ENCODE results near the gene ARHGAP15.
A peak's percentile ranks its signal among the peaks of the same experiment; 100 is the strongest.

The ARHGAP15 gene

DNA sequence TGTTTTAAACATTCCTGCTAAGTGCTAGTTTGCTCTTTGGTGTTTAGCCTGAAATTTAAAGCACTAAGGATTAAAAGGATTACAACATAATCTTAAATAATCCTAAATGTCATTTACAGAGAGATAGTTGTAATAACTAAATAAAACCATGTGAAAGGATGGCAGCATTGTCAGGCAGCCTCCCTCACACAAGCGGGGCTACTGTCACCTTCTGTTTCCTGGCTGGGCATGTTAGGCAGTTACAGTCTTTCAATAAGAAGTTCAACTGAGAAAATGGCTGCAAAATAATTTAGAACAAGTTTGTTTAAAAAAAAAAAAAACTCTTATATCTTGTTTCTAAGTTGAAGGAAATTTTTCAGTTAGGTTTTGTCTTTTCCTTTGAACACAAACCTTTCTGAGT, 124.9 kb downstream of the ARHGAP15 start:
- no peak for TF ChIP-seq Cebpa-rat (IDR thresholded peaks at IDR 0.05)
- no peak overlapping the region for H3K4me3 ChIP-seq
- H3K4me2 ChIP-seq: no peak overlapping the region
- H3K27me3 ChIP-seq: no peaks in the 10 kb centered on the region
- H3K36me3 ChIP-seq: peaks cover 4% of the 10 kb centered on the region; the same call in 1 of the 2 replicates
- no peak overlapping the region for H3K27ac ChIP-seq
- no peaks in the 10 kb centered on the region for H3K9me3 ChIP-seq
- H4K20me1 ChIP-seq: no peaks in the 10 kb centered on the region
- no peak overlapping the region for H3K9ac ChIP-seq
- H3K4me1 ChIP-seq: peaks cover 14% of the 10 kb centered on the region

DNA sequence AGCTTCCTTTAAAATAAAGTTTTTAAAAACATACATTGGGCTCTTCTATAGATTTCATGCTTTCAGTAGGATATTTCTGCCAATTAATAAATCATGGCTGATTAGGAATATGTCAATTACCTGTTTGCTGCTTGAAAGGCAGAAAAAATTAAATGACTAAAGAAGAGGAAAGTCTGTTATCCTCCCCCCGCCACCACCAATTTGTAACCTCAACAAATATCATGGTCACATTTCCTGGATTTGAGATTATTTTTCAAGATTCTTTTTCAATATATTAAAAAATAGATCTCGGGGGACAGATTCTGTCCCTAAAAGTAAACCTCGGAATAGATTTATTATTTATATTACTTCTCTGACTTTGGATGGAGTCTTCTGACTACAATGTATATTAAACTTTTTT, 125.9 kb downstream of the ARHGAP15 start:
- H4K20me1 ChIP-seq: no peaks in the 10 kb centered on the region
- no peak for TF ChIP-seq Cebpa-rat (IDR thresholded peaks at IDR 0.05)
- no peak overlapping the region for H3K27ac ChIP-seq
- no peak overlapping the region for H3K4me3 ChIP-seq
- H3K4me2 ChIP-seq: no peak overlapping the region
- H3K36me3 ChIP-seq: peaks cover 4% of the 10 kb centered on the region; the same call in 1 of the 2 replicates
- H3K9me3 ChIP-seq: no peaks in the 10 kb centered on the region
- no peaks in the 10 kb centered on the region for H3K27me3 ChIP-seq
- peaks cover 15% of the 10 kb centered on the region for H3K4me1 ChIP-seq
- no peak overlapping the region for H3K9ac ChIP-seq

DNA sequence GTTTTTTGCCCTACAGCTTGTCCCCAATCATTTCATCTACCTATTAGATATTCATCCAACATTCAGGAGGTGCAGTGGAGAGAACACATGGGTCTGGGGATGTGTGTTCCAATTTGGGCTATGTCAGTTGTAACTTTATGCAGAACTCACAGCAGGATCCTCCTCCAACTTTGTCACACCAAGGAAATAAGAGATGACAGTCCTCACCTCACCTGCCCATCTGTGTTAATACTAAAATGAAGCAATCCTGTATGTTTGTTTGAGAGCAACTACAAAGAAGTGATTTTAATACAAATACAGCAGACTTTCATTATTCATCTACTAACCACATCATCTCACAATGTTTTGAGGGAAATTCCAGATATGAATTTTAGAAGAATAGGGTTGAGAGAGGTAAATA, 126.7 kb downstream of the ARHGAP15 start:
- Histone ChIP-seq H3K27ac (no peak overlapping the region), H3K4me1 (peaks cover 15% of the 10 kb centered on the region), H3K4me2 (no peak overlapping the region), H3K36me3 (no peaks in the 10 kb centered on the region), H3K9me3 (no peaks in the 10 kb centered on the region), H3K9ac (no peak overlapping the region), H3K27me3 (no peaks in the 10 kb centered on the region), H3K4me3 (no peak overlapping the region), H4K20me1 (no peaks in the 10 kb centered on the region)
- no peak for TF ChIP-seq Cebpa-rat (IDR thresholded peaks at IDR 0.05)

DNA sequence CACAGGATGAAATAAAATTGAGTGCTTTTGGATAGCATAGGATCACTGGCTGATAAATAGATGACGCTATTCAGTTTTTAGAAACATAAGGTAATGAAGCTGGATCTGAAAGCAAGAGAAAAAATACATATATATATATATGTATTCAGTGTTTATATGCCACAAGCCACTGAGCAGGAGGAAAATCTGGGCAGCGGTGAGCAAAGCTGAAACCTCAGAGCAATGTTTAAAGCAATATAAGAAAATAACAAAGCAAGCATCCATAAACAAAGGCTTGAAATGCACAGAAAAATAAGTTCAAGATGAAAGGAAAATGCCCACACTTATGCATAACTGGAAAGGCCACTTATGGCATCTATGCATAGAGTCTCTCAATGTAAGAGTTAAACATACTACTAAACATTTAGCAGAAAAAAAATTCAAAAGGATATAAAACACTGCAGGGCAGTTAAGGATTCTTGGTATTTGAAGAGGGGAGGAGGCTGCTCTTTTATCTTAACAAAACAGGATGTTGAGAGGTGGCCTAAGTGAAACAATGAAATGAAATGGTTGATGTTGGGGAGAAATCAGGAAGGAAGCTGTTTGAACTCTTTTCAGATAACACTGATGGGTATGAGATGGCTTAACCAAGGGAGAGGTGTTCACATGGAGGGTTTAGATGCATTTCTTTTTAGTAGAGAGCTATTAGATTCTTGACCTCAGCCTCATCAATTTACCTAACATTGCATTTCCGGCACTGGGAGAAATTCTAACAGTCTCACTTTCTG, 129.1 kb downstream of the ARHGAP15 start:
- H3K4me1 ChIP-seq: peaks cover 31% of the 10 kb centered on the region
- H3K27me3 ChIP-seq: no peaks in the 10 kb centered on the region
- no peaks in the 10 kb centered on the region for H4K20me1 ChIP-seq
- H3K4me2 ChIP-seq: peak overlapping the region; percentile 29
- peaks cover 7% of the 10 kb centered on the region; the same call in 1 of the 2 replicates for H3K36me3 ChIP-seq
- no peak overlapping the region for H3K9ac ChIP-seq
- 0 out of 2 replicates have a peak overlapping the region, but pooled peaks have one; percentile 3 for H3K27ac ChIP-seq
- peaks cover 8% of the 10 kb centered on the region; the same call in 1 of the 2 replicates for H3K9me3 ChIP-seq
- no peak for TF ChIP-seq Cebpa-rat (IDR thresholded peaks at IDR 0.05)
- H3K4me3 ChIP-seq: no peak overlapping the region

DNA sequence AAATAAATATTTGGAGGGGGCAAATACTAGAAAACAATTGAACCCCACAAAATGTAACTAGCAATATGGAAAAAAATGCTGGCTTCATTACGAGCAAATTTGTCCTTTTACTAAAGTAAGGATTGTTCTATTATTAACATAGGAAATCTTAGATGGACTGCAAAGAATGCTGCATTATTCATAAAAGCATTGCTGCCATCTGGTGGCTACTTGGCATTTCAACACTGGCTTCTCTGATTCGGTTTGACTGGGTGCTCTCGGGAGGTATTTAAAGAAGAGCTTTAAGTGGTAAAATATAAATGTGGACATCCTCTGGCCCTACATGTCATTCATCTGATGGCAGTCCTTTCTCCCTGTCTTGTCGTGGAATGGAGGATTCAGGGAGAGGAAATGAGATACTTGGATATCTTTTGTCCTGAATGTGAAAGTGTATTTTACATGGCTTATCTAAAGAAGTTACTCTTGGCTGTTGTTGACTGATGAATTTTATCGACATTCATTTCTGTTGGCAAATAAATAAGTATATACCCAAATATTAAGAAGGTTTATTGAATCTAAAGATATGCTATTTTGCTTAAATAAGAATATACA, 130.2 kb downstream of the ARHGAP15 start:
- Histone ChIP-seq H3K9ac (no peak overlapping the region), H3K9me3 (peaks cover 10% of the 10 kb centered on the region; the same call in 1 of the 2 replicates), H3K4me2 (no peak overlapping the region), H4K20me1 (no peaks in the 10 kb centered on the region), H3K27me3 (no peaks in the 10 kb centered on the region), H3K4me3 (no peak overlapping the region), H3K27ac (no peak overlapping the region), H3K36me3 (peaks cover 8% of the 10 kb centered on the region; the same call in 1 of the 2 replicates), H3K4me1 (peaks cover 31% of the 10 kb centered on the region)
- TF ChIP-seq Cebpa-rat (IDR thresholded peaks at IDR 0.05): no peak

DNA sequence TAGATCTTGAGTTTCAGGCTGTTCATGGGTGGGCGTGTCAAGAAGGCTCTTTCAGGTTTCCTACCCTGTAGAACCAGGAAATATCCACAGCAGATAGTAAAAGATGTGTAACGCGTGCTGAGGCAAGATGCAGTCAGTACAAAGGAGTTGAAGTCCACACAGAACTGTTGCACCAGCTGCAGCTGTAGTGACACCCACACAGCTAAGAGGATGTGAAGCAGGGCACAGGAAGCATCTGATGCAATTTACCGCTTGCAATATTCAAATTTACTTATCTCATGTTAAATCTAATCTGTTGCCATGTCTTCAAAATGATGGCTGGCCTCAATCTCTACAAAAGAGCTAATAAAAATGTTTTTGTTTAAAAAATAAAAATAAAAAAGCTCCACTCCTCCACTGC, 132.8 kb downstream of the ARHGAP15 start:
- Histone ChIP-seq H3K4me1 (peaks cover 31% of the 10 kb centered on the region), H3K9ac (no peak overlapping the region), H3K27ac (peak overlapping the region; percentile 75), H3K9me3 (peaks cover 10% of the 10 kb centered on the region; the same call in 1 of the 2 replicates), H3K4me2 (peak overlapping the region; percentile 41), H3K36me3 (peaks cover 8% of the 10 kb centered on the region; the same call in 1 of the 2 replicates), H3K27me3 (no peaks in the 10 kb centered on the region), H3K4me3 (no peak overlapping the region), H4K20me1 (no peaks in the 10 kb centered on the region)
- peak; percentile 59; the same call in 1 of the 2 replicates for TF ChIP-seq Cebpa-rat (IDR thresholded peaks at IDR 0.05)

DNA sequence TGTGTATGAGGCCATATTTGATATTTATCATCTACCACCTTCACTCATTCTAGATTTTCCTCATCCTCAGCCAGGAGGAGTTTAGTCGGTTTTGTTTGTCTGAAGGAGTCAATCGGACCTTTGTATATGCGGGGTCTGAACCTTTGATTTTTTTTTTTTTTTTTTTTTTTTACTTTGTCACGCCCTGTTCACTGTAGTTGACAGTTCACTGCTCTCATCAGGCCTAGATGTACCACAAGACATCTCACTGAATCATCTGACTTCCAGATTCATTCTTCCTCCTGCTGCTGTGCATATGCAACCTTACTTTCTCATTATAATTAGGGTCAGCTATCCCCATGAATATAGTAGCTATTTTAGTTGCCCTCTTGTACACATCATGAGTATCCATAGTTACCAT, 133.2 kb downstream of the ARHGAP15 start:
- no peak overlapping the region for H3K9ac ChIP-seq
- H3K9me3 ChIP-seq: peaks cover 10% of the 10 kb centered on the region; the same call in 1 of the 2 replicates
- H3K4me1 ChIP-seq: peaks cover 31% of the 10 kb centered on the region
- no peak overlapping the region for H3K4me3 ChIP-seq
- peak overlapping the region; percentile 41 for H3K4me2 ChIP-seq
- no peak for TF ChIP-seq Cebpa-rat (IDR thresholded peaks at IDR 0.05)
- H3K27ac ChIP-seq: peak overlapping the region; percentile 75
- no peaks in the 10 kb centered on the region for H3K27me3 ChIP-seq
- no peaks in the 10 kb centered on the region for H4K20me1 ChIP-seq
- H3K36me3 ChIP-seq: peaks cover 8% of the 10 kb centered on the region; the same call in 1 of the 2 replicates

DNA sequence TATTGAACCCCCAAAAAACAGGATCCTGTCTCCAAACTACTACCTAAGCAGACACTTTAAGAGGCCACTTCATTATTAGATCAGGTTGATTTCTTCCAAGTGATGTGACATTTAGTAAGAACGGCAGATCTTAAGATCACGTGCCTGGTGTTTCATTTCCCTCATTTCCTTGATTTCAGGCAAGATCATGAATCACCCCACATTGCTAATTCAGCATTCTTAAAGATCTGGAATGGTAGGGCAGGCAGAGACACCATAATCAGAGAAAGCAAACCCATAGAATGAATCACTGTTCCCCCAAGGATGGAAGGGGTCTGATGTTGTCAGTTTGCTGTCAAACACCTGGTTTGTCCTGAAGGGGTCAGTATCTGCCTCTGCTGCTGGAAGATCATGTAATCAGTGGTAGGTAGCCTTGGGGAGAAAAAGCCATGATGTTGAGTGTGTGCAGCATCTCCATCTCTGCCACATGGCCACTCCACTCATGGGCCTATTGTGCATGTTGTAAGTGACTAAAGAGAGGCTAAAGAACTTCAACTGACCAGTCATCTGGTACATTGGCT, 133.9 kb downstream of the ARHGAP15 start:
- no peaks in the 10 kb centered on the region for H4K20me1 ChIP-seq
- no peak overlapping the region for H3K9ac ChIP-seq
- H3K27ac ChIP-seq: peak overlapping the region; percentile 75; the same call in 1 of the 2 replicates
- peaks cover 27% of the 10 kb centered on the region for H3K4me1 ChIP-seq
- H3K4me3 ChIP-seq: no peak overlapping the region
- no peak for TF ChIP-seq Cebpa-rat (IDR thresholded peaks at IDR 0.05)
- H3K36me3 ChIP-seq: peaks cover 8% of the 10 kb centered on the region; the same call in 1 of the 2 replicates
- no peaks in the 10 kb centered on the region for H3K27me3 ChIP-seq
- peaks cover 10% of the 10 kb centered on the region; the same call in 1 of the 2 replicates for H3K9me3 ChIP-seq
- no peak overlapping the region for H3K4me2 ChIP-seq

DNA sequence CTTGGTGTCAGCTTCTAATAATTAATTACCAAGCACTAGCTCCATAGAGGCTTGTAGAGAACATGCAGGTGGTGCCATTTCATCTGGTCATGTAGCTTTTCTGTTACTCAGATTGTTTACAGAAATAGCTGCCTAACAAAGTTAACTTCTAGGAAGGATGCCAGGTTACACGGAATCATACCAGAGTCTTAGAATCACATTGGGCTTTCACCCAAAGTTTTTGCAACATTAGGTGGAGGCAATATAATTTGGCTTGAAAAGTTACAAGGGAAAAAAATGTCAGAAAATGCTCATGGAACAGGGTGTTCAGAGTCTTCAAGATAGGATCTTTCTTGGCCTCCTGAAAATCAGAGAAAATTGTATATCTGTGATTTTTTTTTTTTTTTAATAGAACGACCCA, 135.6 kb downstream of the ARHGAP15 start:
- H3K9me3 ChIP-seq: peaks cover 10% of the 10 kb centered on the region; the same call in 1 of the 2 replicates

More for the DNA sequence above, 135.6 kb downstream of the ARHGAP15 start:
- Histone ChIP-seq H3K9ac (no peak overlapping the region), H4K20me1 (no peaks in the 10 kb centered on the region), H3K36me3 (peaks cover 8% of the 10 kb centered on the region; the same call in 1 of the 2 replicates), H3K4me3 (no peak overlapping the region), H3K27ac (no peak overlapping the region), H3K27me3 (no peaks in the 10 kb centered on the region), H3K4me1 (peaks cover 16% of the 10 kb centered on the region), H3K4me2 (no peak overlapping the region)
- TF ChIP-seq Cebpa-rat (IDR thresholded peaks at IDR 0.05): no peak

Data from BLaER1 (cell line).